ENCODE data around the gene FOSB.

DNA sequence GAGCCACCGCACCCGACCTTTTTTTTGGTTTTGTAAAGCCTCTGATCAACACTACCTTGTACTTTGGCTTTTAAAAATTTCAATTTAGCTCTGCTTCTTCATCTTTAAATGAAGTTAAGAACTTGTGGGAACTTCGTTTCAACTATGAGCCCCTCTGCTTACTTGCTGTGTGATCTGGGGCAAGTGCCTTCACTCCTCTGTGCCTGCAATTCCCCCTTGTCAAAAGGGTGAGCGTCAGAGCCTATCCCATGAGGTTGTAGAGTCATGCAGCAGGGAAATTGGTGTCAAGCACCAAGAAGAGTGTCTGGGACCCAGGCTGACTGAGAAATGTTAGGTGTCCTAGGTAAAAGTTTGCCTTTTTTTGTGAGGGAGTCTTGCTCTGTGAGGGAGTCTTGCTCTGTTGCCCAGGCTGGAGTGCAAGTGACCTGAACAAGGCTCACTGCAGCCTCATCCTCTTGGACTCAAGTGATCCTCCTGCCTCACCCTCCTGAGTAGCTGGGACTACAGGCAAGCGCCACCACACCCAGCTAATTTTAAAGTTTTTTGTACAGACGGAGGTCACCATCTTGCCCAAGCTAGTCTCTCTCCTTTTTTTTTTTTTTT is 45.2 kb downstream of the FOSB start:
- TF ChIP-seq, protein P1, sequence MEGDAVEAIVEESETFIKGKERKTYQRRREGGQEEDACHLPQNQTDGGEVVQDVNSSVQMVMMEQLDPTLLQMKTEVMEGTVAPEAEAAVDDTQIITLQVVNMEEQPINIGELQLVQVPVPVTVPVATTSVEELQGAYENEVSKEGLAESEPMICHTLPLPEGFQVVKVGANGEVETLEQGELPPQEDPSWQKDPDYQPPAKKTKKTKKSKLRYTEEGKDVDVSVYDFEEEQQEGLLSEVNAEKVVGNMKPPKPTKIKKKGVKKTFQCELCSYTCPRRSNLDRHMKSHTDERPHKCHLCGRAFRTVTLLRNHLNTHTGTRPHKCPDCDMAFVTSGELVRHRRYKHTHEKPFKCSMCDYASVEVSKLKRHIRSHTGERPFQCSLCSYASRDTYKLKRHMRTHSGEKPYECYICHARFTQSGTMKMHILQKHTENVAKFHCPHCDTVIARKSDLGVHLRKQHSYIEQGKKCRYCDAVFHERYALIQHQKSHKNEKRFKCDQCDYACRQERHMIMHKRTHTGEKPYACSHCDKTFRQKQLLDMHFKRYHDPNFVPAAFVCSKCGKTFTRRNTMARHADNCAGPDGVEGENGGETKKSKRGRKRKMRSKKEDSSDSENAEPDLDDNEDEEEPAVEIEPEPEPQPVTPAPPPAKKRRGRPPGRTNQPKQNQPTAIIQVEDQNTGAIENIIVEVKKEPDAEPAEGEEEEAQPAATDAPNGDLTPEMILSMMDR (IDR thresholded peaks at IDR 0.05; ENCODE audit: low read depth, low read length, missing input control), result no peak
- TF ChIP-seq FOXA1 (IDR thresholded peaks at IDR 0.05) (no peak), RXRA (IDR thresholded peaks at IDR 0.05) (no peak), HNF4A (conservative IDR thresholded peaks at IDR 0.05) (no peak), YY1 (IDR thresholded peaks at IDR 0.05) (no peak), GABPA (IDR thresholded peaks at IDR 0.05 in 1 of 2, conservative IDR thresholded peaks at IDR 0.05 in 1 of 2) (no peak), SP1 (IDR thresholded peaks at IDR 0.05) (no peak)
- TF ChIP-seq, protein P2, sequence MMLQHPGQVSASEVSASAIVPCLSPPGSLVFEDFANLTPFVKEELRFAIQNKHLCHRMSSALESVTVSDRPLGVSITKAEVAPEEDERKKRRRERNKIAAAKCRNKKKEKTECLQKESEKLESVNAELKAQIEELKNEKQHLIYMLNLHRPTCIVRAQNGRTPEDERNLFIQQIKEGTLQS (IDR thresholded peaks at IDR 0.05), result no peak

Measured in liver (tissue), 3 donors.